Caco-2 (cell line): ENCODE results near the gene PHAX. TPM values are rescaled to one million over a fixed set of nuclear protein-coding genes. Genes with fewer than 3 reads are reported as not detected.
A peak's percentile ranks its signal among the peaks of the same experiment; 100 is the strongest.

Experiments used
- BruUV-seq: library from RNA; stranded (reverse); fragments of 400-500 nt; replicated peaks from 2 replicates; lab custom pipeline; 2021; lab: Mats Ljungman, UMichigan
- CTCF ChIA-PET: fragments of 300-600 bp; sonication (Branson Sonifier 250); formaldehyde crosslinking; loops from one replicate; lab custom pipeline; 2022; ENCODE audit warnings: antibody characterized with exemption; lab: Charles Lee
- POLR2A ChIA-PET: fragments of 300-600 bp; sonication (Branson Sonifier 250); formaldehyde crosslinking; loops from one replicate; lab custom pipeline; 2022; ENCODE audit warnings: antibody characterized with exemption; lab: Charles Lee
- DNase-seq, 2 experiments: peaks; one replicate each; pipeline versions ENCODE4 v3.0.0 to v3.0.0-alpha.2; 2020 to 2022
- H3K27me3 ChIP-seq: replicated peaks from 2 replicates; pipeline ENCODE4 v1.6.0; 2011; ENCODE audit warnings: low read length; ENCODE audit not compliant: control insufficient read depth, insufficient read depth
- H3K36me3 ChIP-seq: 2 replicates; pipeline ENCODE4 v1.5.1; 2011; ENCODE audit warnings: low read length; ENCODE audit not compliant: control insufficient read depth, insufficient read depth
- H3K4me1 ChIP-seq: fragments of 250-450 bp; sonication (Bioruptor Pico); 2 replicates; pipeline ENCODE4 v1.5.1; 2020; ENCODE audit warnings: mild to moderate bottlenecking
- H3K4me3 ChIP-seq: 2 replicates; pipeline ENCODE4 v1.5.1; 2011; ENCODE audit warnings: low read depth, mild to moderate bottlenecking, control low read depth, low read length
- H3K9me3 ChIP-seq: fragments of 250-450 bp; sonication (Bioruptor Pico); 2 replicates; pipeline ENCODE4 v1.5.1; 2020; ENCODE audit warnings: mild to moderate bottlenecking, moderate library complexity
- H3K27ac Mint-ChIP-seq: one replicate; pipeline ENCODE4 v1.8.0; 2022; ENCODE audit warnings: mixed read lengths; ENCODE audit not compliant: unreplicated experiment
- H3K27me3 Mint-ChIP-seq: one replicate; pipeline ENCODE4 v1.8.0; 2022; ENCODE audit warnings: mixed read lengths; ENCODE audit not compliant: insufficient read depth, unreplicated experiment
- H3K36me3 Mint-ChIP-seq: one replicate; pipeline ENCODE4 v1.8.0; 2022; ENCODE audit warnings: mild to moderate bottlenecking, mixed read lengths; ENCODE audit not compliant: insufficient read depth, unreplicated experiment
- H3K4me1 Mint-ChIP-seq: one replicate; pipeline ENCODE4 v1.8.0; 2022; ENCODE audit warnings: low read depth, mixed read lengths; ENCODE audit not compliant: unreplicated experiment
- H3K4me3 Mint-ChIP-seq: one replicate; pipeline ENCODE4 v1.8.0; 2022; ENCODE audit warnings: mild to moderate bottlenecking, moderate library complexity, mixed read lengths; ENCODE audit not compliant: unreplicated experiment
- H3K9me3 Mint-ChIP-seq: one replicate; pipeline ENCODE4 v1.8.0; 2022; ENCODE audit warnings: mixed read lengths; ENCODE audit not compliant: unreplicated experiment
- CTCF ChIP-seq, 2 experiments: fragments of 200-600 bp in 1 of 2; IDR thresholded peaks; 1 replicate in 1 of 2; 2 replicates in 1 of 2; pipeline versions ENCODE4 v1.5.1 to v1.8.0; 2011 to 2022; ENCODE audit warnings: antibody characterized with exemption in 1 of 2, control low read depth in 1 of 2, inconsistent platforms in 1 of 2, low read depth in 1 of 2, low read length in 1 of 2, mild to moderate bottlenecking in 1 of 2, moderate library complexity in 1 of 2; ENCODE audit not compliant: insufficient read depth in 1 of 2, severe bottlenecking in 1 of 2, unreplicated experiment in 1 of 2
- intact Hi-C: fragments of 100-400 bp; cut with micrococcal nuclease; formaldehyde crosslinking; loops from one replicate; pipeline ENCODE4 v1.10.0; 2022; ENCODE audit not compliant: unreplicated experiment
- total RNA-seq: library from RNA; stranded (reverse); gene quantifications from 2 replicates; pipeline ENCODE4 v1.2.3, GENCODE V29; 2022

Gene PHAX
- total RNA-seq, 1 experiment from 2014 or later: 38.7 TPM

GRCh38 chr5:126579716-126580115 is 21.0 kb upstream of the PHAX start:
- H3K9me3 ChIP-seq: no peaks in the 10 kb centered on the region
- H3K36me3 ChIP-seq: peaks cover 2% of the 10 kb centered on the region
- H3K9me3 Mint-ChIP-seq: no peaks in the 10 kb centered on the region
- DNase-seq: no peak
- no peak overlapping the region for H3K4me3 Mint-ChIP-seq
- intact Hi-C loops: no loop called here
- ChIA-PET CTCF (interaction anchor here (0.6 to 1.7 kb wide), 2 partner anchors 15 to 914 kb away, joined by 3 to 7 read pairs; partner anchors contain the start of gene ALDH7A1), POLR2A (no interaction called here)
- no peaks in the 10 kb centered on the region for H3K27me3 ChIP-seq
- H3K4me3 ChIP-seq: no peak overlapping the region
- H3K4me1 ChIP-seq: no peaks in the 10 kb centered on the region
- no TSS peak for BruUV-seq
- no peak overlapping the region for H3K27ac Mint-ChIP-seq
- no peaks in the 10 kb centered on the region for H3K4me1 Mint-ChIP-seq
- peaks cover 88% of the 10 kb centered on the region for H3K36me3 Mint-ChIP-seq
- no peaks in the 10 kb centered on the region for H3K27me3 Mint-ChIP-seq
- TF ChIP-seq CTCF (IDR thresholded peaks at IDR 0.05; ENCODE audit: insufficient read depth in 1 of 2, low read depth in 1 of 2, low read length in 1 of 2, severe bottlenecking in 1 of 2, unreplicated experiment in 1 of 2): no peak

GRCh38 chr5:126583761-126584160 is 17.0 kb upstream of the PHAX start:
- H3K27me3 Mint-ChIP-seq: no peaks in the 10 kb centered on the region
- intact Hi-C loops: no loop called here
- no peak overlapping the region for H3K4me3 Mint-ChIP-seq
- no peaks in the 10 kb centered on the region for H3K9me3 Mint-ChIP-seq
- no peak for DNase-seq
- Histone ChIP-seq H3K9me3 (no peaks in the 10 kb centered on the region), H3K4me1 (no peaks in the 10 kb centered on the region), H3K27me3 (no peaks in the 10 kb centered on the region), H3K36me3 (peaks cover under 1% of the 10 kb centered on the region), H3K4me3 (no peak overlapping the region)
- H3K4me1 Mint-ChIP-seq: no peaks in the 10 kb centered on the region
- TF ChIP-seq CTCF (IDR thresholded peaks at IDR 0.05; ENCODE audit: insufficient read depth in 1 of 2, low read depth in 1 of 2, low read length in 1 of 2, severe bottlenecking in 1 of 2, unreplicated experiment in 1 of 2): no peak
- peak overlapping the region; percentile 4 for H3K27ac Mint-ChIP-seq
- ChIA-PET POLR2A (no interaction called here), CTCF (no interaction called here)
- BruUV-seq: no TSS peak
- peaks cover 95% of the 10 kb centered on the region for H3K36me3 Mint-ChIP-seq

GRCh38 chr5:126587551-126588390 is 13.0 kb upstream of the PHAX start:
- no peaks in the 10 kb centered on the region for H3K9me3 ChIP-seq
- BruUV-seq: no TSS peak
- no peaks in the 10 kb centered on the region for H3K9me3 Mint-ChIP-seq
- intact Hi-C loops: no loop called here
- peaks cover under 1% of the 10 kb centered on the region for H3K4me1 Mint-ChIP-seq
- H3K27me3 ChIP-seq: no peaks in the 10 kb centered on the region
- no peak for TF ChIP-seq CTCF (IDR thresholded peaks at IDR 0.05; ENCODE audit: insufficient read depth in 1 of 2, low read depth in 1 of 2, low read length in 1 of 2, severe bottlenecking in 1 of 2, unreplicated experiment in 1 of 2)
- H3K4me3 ChIP-seq: no peak overlapping the region
- H3K36me3 ChIP-seq: no peaks in the 10 kb centered on the region; the same call in none of the 2 replicates
- no peak overlapping the region for H3K27ac Mint-ChIP-seq
- POLR2A ChIA-PET: no interaction called here
- no peak overlapping the region for H3K4me3 Mint-ChIP-seq
- DNase-seq: no peak
- H3K4me1 ChIP-seq: peaks cover 4% of the 10 kb centered on the region; the same call in 1 of the 2 replicates
- CTCF ChIA-PET: no interaction called here
- no peaks in the 10 kb centered on the region for H3K27me3 Mint-ChIP-seq
- H3K36me3 Mint-ChIP-seq: peaks cover 74% of the 10 kb centered on the region
